HepG2 (cell line): ENCODE measurements around the gene AUNIP. TPM values are rescaled to one million over a fixed set of nuclear protein-coding genes. Genes with fewer than 3 reads are reported as not detected.

Experiments used
- ATAC-seq: fragments of 200-7000 bp; cut with Tn5 transposase; 3 replicates; pipeline ENCODE4 v1.9.1; 2020; ENCODE audit warnings: mild to moderate bottlenecking, moderate library complexity
- BruUV-seq: library from RNA; stranded (reverse); fragments of 400-500 nt; replicated peaks from 2 replicates; lab custom pipeline; 2021; lab: Mats Ljungman, UMichigan
- CTCF ChIA-PET: fragments of 300-600 bp; formaldehyde crosslinking; extraction: SDS; loops from one replicate; lab custom pipeline; 2021; ENCODE audit warnings: low total read pairs, inconsistent platforms, low intra/inter-chr PET ratio; lab: Yijun Ruan, JAX
- POLR2A ChIA-PET: fragments of 350-600 bp; sonication (Branson Sonifier 250); formaldehyde crosslinking; loops from one replicate; lab custom pipeline; 2020; ENCODE audit warnings: antibody characterized with exemption, inconsistent platforms; lab: Yijun Ruan, JAX
- DNase-seq: peaks from one replicate; pipeline ENCODE4 v3.0.0-alpha.2; 2015; ENCODE audit warnings: low spot score
- FAIRE-seq: peaks from 3 replicates; lab custom pipeline; 2011; peaks lifted over from hg19 to GRCh38; lab: Jason Lieb, UNC
- H2AFZ ChIP-seq: one replicate; pipeline ENCODE4 v1.6.1; 2011; ENCODE audit warnings: low read length, inconsistent platforms
- H3K27ac ChIP-seq: fragments of 300-600 bp; 3 replicates; pipeline ENCODE4 v1.8.0; 2011; ENCODE audit warnings: mixed run types, mild to moderate bottlenecking, mixed read lengths, low read length, inconsistent platforms; ENCODE audit not compliant: insufficient read depth; ENCODE audit errors: extremely low read length
- H3K27me3 ChIP-seq, 2 experiments: fragments of 200-600 bp in 1 of 2; 2 replicates in 1 of 2; 3 replicates in 1 of 2; pipeline versions ENCODE4 v1.6.0 to v1.8.0; 2011; ENCODE audit warnings: low read length in 2 of 2, mild to moderate bottlenecking in 2 of 2, moderate library complexity in 2 of 2, inconsistent platforms in 1 of 2; ENCODE audit not compliant: insufficient read depth in 2 of 2, control insufficient read depth in 1 of 2
- H3K36me3 ChIP-seq, 2 experiments: fragments of 200-600 bp in 1 of 2; replicated peaks in 1 of 2; 2 replicates in 1 of 2; 3 replicates in 1 of 2; pipeline versions ENCODE4 v1.5.1 to v1.8.0; 2011; ENCODE audit warnings: low read length in 2 of 2, inconsistent platforms in 1 of 2; ENCODE audit not compliant: insufficient read depth in 2 of 2, control insufficient read depth in 1 of 2
- H3K4me1 ChIP-seq: 2 replicates; pipeline ENCODE4 v1.5.1; 2012; ENCODE audit warnings: low read length, inconsistent platforms; ENCODE audit not compliant: insufficient read depth
- H3K4me2 ChIP-seq: 2 replicates; pipeline ENCODE4 v1.6.0; 2011; ENCODE audit warnings: low read depth, low read length, inconsistent platforms
- H3K4me3 ChIP-seq, 3 experiments: fragments of 200-600 bp in 1 of 3; sonication (generic), shearing (Covaris generic) in 1 of 3; replicated peaks in 1 of 3; 2 replicates each; pipeline ENCODE4 v1.5.1; 2011 to 2016; ENCODE audit warnings: low read length in 3 of 3, inconsistent platforms in 2 of 3, low read depth in 2 of 3, mild to moderate bottlenecking in 2 of 3, control low read depth in 1 of 3, mixed read lengths in 1 of 3; ENCODE audit not compliant: insufficient read depth in 1 of 3
- H3K79me2 ChIP-seq: one replicate; pipeline ENCODE4 v1.6.1; 2011; ENCODE audit warnings: low read length, inconsistent platforms; ENCODE audit not compliant: insufficient read depth
- H3K9ac ChIP-seq: 2 replicates; pipeline ENCODE4 v1.6.0; 2011; ENCODE audit warnings: mild to moderate bottlenecking, low read depth, low read length, inconsistent platforms; ENCODE audit not compliant: insufficient read depth
- H3K9me3 ChIP-seq: 2 replicates; pipeline ENCODE4 v1.5.1; 2012; ENCODE audit warnings: mild to moderate bottlenecking, low read length
- H4K20me1 ChIP-seq: 2 replicates; pipeline ENCODE4 v1.6.0; 2011; ENCODE audit warnings: inconsistent platforms, mild to moderate bottlenecking, low read length, moderate library complexity; ENCODE audit not compliant: insufficient read depth
- AHDC1 ChIP-seq: sonication (generic); formaldehyde crosslinking; IDR thresholded peaks from 2 replicates; pipeline ENCODE4 v1.5.1; 2020; ENCODE audit warnings: mild to moderate bottlenecking, missing genetic modification reagents, borderline replicate concordance
- BATF2 ChIP-seq: sonication (generic); formaldehyde crosslinking; IDR thresholded peaks from 2 replicates; pipeline ENCODE4 v1.8.0; 2022; ENCODE audit warnings: mild to moderate bottlenecking, missing genetic modification reagents, moderate library complexity
- BCL3 ChIP-seq: sonication (generic); formaldehyde crosslinking; IDR thresholded peaks from 2 replicates; pipeline ENCODE4 v1.5.1; 2020; ENCODE audit warnings: mild to moderate bottlenecking, missing genetic modification reagents, moderate library complexity
- ELF1 ChIP-seq: sonication (generic); formaldehyde crosslinking; IDR thresholded peaks from 2 replicates; pipeline ENCODE4 v1.4.0; 2020; ENCODE audit warnings: missing genetic modification reagents
- EZH2 ChIP-seq: conservative IDR thresholded peaks from 2 replicates; pipeline ENCODE4 v1.6.1; 2012; ENCODE audit warnings: mild to moderate bottlenecking, low read depth, low read length, moderate library complexity
- MAF1 ChIP-seq: sonication (generic); formaldehyde crosslinking; IDR thresholded peaks from 2 replicates; pipeline ENCODE4 v1.5.0; 2020; ENCODE audit warnings: missing genetic modification reagents, borderline replicate concordance
- MAFG ChIP-seq: sonication (generic); formaldehyde crosslinking; IDR thresholded peaks from 2 replicates; pipeline ENCODE4 v1.5.1; 2020; ENCODE audit warnings: mild to moderate bottlenecking, missing genetic modification reagents
- POLR2A ChIP-seq, 2 experiments: IDR thresholded peaks; 2 replicates each; pipeline ENCODE4 v1.6.1; 2011; ENCODE audit warnings: low read depth in 2 of 2, low read length in 2 of 2, mild to moderate bottlenecking in 1 of 2, moderate library complexity in 1 of 2; ENCODE audit not compliant: insufficient read depth in 1 of 2
- SSRP1 ChIP-seq: IDR thresholded peaks from 2 replicates; pipeline ENCODE4 v1.6.1; 2016; ENCODE audit warnings: control low read depth
- TBL1XR1 ChIP-seq: fragments of 150-350 bp; IDR thresholded peaks from 2 replicates; pipeline ENCODE4 v1.6.1; 2014; ENCODE audit warnings: borderline replicate concordance, low read length; ENCODE audit not compliant: partially characterized antibody
- ZFP62 ChIP-seq: sonication (generic); formaldehyde crosslinking; IDR thresholded peaks from 2 replicates; pipeline ENCODE4 v1.4.0; 2020; ENCODE audit warnings: missing genetic modification reagents
- ZNF251 ChIP-seq: sonication (generic); formaldehyde crosslinking; IDR thresholded peaks from 2 replicates; pipeline ENCODE4 v1.9.0; 2021; ENCODE audit warnings: mild to moderate bottlenecking, missing genetic modification reagents
- ZNF281 ChIP-seq: sonication (generic); formaldehyde crosslinking; IDR thresholded peaks from 2 replicates; pipeline ENCODE4 v1.4.0; 2020; ENCODE audit warnings: missing genetic modification reagents, borderline replicate concordance
- ZNF580 ChIP-seq: IDR thresholded peaks from 2 replicates; pipeline ENCODE4 v1.6.1; 2016; ENCODE audit warnings: low read depth, borderline replicate concordance
- ZNF672 ChIP-seq: sonication (generic); formaldehyde crosslinking; IDR thresholded peaks from 2 replicates; pipeline ENCODE4 v1.8.1; 2022; ENCODE audit warnings: missing genetic modification reagents
- WGBS: methylation state at CpG from one replicate; pipeline ENCODE4 v1.1.6; 2017; ENCODE audit warnings: low lambda C conversion rate; 5-methylcytosine and 5-hydroxymethylcytosine counted together
- in situ Hi-C: cut with HindIII; loops from 2 replicates; pipeline ENCODE4 v1.10.0; 2017; ENCODE audit warnings: low pct_unique_long_range_greater_than_20kb; ENCODE audit not compliant: extremely low pct_ligation_motif_present
- intact Hi-C: fragments of 100-400 bp; cut with micrococcal nuclease; formaldehyde crosslinking; loops from one replicate; pipeline ENCODE4 v1.10.0; 2022; ENCODE audit not compliant: unreplicated experiment
- polyA plus RNA-seq, 8 experiments: library from polyadenylated mRNA; depleted of rRNA in 3 of 8; stranded (reverse) in 7 of 8; unstranded in 1 of 8; fragments of >200 nt; fragmentation: Illumina TruSeq in 4 of 8; extraction: Trizol in 4 of 8; gene quantifications; 2 replicates each; pipeline versions ENCODE4 v1.2.1 to v1.2.3, GENCODE V29; 2011 to 2016; ENCODE audit warnings: low read depth in 4 of 8, missing spikeins in 1 of 8, mixed read lengths in 1 of 8; ENCODE audit not compliant: insufficient read depth in 1 of 8
- total RNA-seq, 5 experiments: library from RNA; depleted of rRNA; stranded (reverse); fragments of >200 nt; fragmentation: Illumina TruSeq; extraction: Trizol; gene quantifications; 2 replicates each; pipeline ENCODE4 v1.2.3, GENCODE V29; 2016; ENCODE audit warnings: low read depth in 1 of 5

The AUNIP gene
- total and polyA plus RNA-seq, 2 of the 13 experiments (the other 11 are each of a cell fraction or from before 2014, with no cell fraction given), result 3.8 to 12.3 TPM

GRCh38 chr1:25821112-25821476 lies 38.2 kb downstream of the AUNIP start:
- peaks cover 26% of the 10 kb centered on the region for H3K79me2 ChIP-seq
- peaks cover 43% of the 10 kb centered on the region for H3K4me1 ChIP-seq
- DNase-seq (no peak), ATAC-seq (no peak), FAIRE-seq (peak; percentile 21)
- intact Hi-C loops (loop anchor here (5.0 kb wide), 2 partner anchors 71 to 176 kb away; partner anchors contain the start of gene PAFAH2), in situ Hi-C loops (loop anchor here (10.0 to 25.0 kb wide), 2 partner anchors 174 to 209 kb away; partner anchors contain the start of genes MAN1C1 and PAFAH2)
- 6% methylated on average over 10 of the region's 10 CpGs for WGBS
- peak overlapping the region; percentile 98 for H3K9ac ChIP-seq
- BruUV-seq, result TSS peak; percentile 61
- no peaks in the 10 kb centered on the region for H3K9me3 ChIP-seq
- ChIA-PET POLR2A (interaction anchor here (1.1 to 3.3 kb wide), 2 partner anchors 136 to 176 kb away, joined by 5 to 20 read pairs; partner anchors contain the start of gene PAFAH2), CTCF (no interaction called here)
- H3K27ac ChIP-seq, result peak overlapping the region; percentile 98
- peak overlapping the region; percentile 90 to 94 (median 94) for H3K4me3 ChIP-seq
- H3K27me3 ChIP-seq, result no peaks in the 10 kb centered on the region; a peak in 1 of 5 replicates
- H2AFZ ChIP-seq, result no peak overlapping the region
- H3K36me3 ChIP-seq, result peaks cover 0 to 12% of the 10 kb centered on the region in 2 experiments; a peak in 4 of 5 replicates
- peak overlapping the region; percentile 95 for H3K4me2 ChIP-seq
- peaks cover 8% of the 10 kb centered on the region for H4K20me1 ChIP-seq
- TF ChIP-seq AHDC1 (CRISPR knock-in tag), result no peak
- no peak for TF ChIP-seq BATF2 (CRISPR knock-in tag)
- no peak for TF ChIP-seq ELF1 (CRISPR knock-in tag)
- peak; percentile 6 to 10; a peak in 2 of 4 replicates for TF ChIP-seq POLR2A (IDR thresholded peaks at IDR 0.05; ENCODE audit: insufficient read depth in 1 of 2, low read depth in 2 of 2, low read length in 2 of 2)
- no peak for TF ChIP-seq ZFP62 (CRISPR knock-in tag)
- TF ChIP-seq MAFG (CRISPR knock-in tag), result no peak
- no peak for TF ChIP-seq TBL1XR1
- TF ChIP-seq BCL3 (CRISPR knock-in tag), result no peak
- no peak for TF ChIP-seq SSRP1
- no peak for TF ChIP-seq ZNF281 (CRISPR knock-in tag)
- TF ChIP-seq ZNF580 (CRISPR knock-in tag), result no peak
- no peak for TF ChIP-seq ZNF672 (CRISPR knock-in tag)
- TF ChIP-seq EZH2, result no peak
- no peak for TF ChIP-seq MAF1
- no peak for TF ChIP-seq ZNF251 (CRISPR knock-in tag)
